Measurements from ENCODE around the gene SMTNL2.

GRCh38 chr17:4599505-4600281 lies 15.4 kb downstream of the SMTNL2 start:
- TF ChIP-seq POLR2A (IDR thresholded peaks at IDR 0.05; ENCODE audit: low read depth, low read length) (no peak), POLR2AphosphoS5 (IDR thresholded peaks at IDR 0.05; ENCODE audit: low read depth, low read length) (no peak)

Data from GM12892 (cell line).